Measurements from ENCODE around the gene TMEM97. TPM values are rescaled to one million over a fixed set of nuclear protein-coding genes. Genes with fewer than 3 reads are reported as not detected.

TMEM97 gene
- total and polyA plus RNA-seq, 9 of the 15 experiments (the other 6 are each of a cell fraction or from before 2014, with no cell fraction given), result 34.6 to 121 (median 76.0) TPM

DNA sequence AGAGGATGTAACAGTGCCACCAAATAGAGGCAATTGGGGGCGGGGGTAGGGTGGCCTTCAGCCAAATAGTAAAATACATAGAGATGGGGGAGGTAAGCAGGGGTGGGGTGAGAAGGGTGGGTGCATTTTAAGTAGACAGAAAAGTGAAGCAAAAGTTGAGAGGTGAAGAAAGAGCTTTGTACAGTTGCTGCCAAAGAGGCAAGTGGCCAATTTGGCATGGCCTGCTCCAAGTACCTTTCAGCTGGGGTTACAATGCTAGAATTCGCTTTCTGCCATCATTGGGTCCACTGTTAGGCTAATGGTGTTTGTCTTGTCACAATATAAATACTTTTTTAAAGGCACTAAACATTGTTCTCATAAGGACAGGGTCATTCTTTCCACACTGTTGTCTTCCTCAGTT lies 5.2 kb upstream of the TMEM97 start:
- Histone ChIP-seq H3K4me1 (replicated peaks in 1 of 2; ENCODE audit: control insufficient read depth in 2 of 2, insufficient read depth in 2 of 2, low read length in 2 of 2) (peaks cover 24 to 27% of the 10 kb centered on the region in 2 experiments), H3K4me2 (ENCODE audit: insufficient read depth, low read length) (no peak overlapping the region), H3K9me3 (replicated peaks; ENCODE audit: control insufficient read depth, insufficient read depth, low read depth, low read length) (no peaks in the 10 kb centered on the region), H3K4me3 (no peak overlapping the region), H4K20me1 (replicated peaks; ENCODE audit: control insufficient read depth, insufficient read depth, low read length) (no peaks in the 10 kb centered on the region), H3K9me1 (ENCODE audit: control insufficient read depth, insufficient read depth, low read length) (no peaks in the 10 kb centered on the region), H2AFZ (ENCODE audit: low read depth, low read length) (no peak overlapping the region), H3K79me2 (ENCODE audit: control insufficient read depth, insufficient read depth, low read length) (peaks cover 22% of the 10 kb centered on the region), H3K36me3 (ENCODE audit: control insufficient read depth, insufficient read depth, low read length) (no peaks in the 10 kb centered on the region), H3K27me3 (ENCODE audit: control insufficient read depth in 2 of 2, insufficient read depth in 2 of 2, low read length in 2 of 2) (no peaks in the 10 kb centered on the region), H3K27ac (ENCODE audit: extremely low read depth, low read depth, low read length) (no peak overlapping the region), H3K9ac (ENCODE audit: insufficient read depth in 1 of 2, low read depth in 2 of 2, low read length in 2 of 2) (no peak overlapping the region)
- ChIA-PET POLR2A (interaction anchor here (0.7 kb wide), 1 partner anchor 40 kb away, joined by 3 read pairs; no protein-coding TSS in a partner anchor), CTCF (ENCODE audit: low intra/inter-chr PET ratio) (no interaction called here)
- TF ChIP-seq, protein P1, sequence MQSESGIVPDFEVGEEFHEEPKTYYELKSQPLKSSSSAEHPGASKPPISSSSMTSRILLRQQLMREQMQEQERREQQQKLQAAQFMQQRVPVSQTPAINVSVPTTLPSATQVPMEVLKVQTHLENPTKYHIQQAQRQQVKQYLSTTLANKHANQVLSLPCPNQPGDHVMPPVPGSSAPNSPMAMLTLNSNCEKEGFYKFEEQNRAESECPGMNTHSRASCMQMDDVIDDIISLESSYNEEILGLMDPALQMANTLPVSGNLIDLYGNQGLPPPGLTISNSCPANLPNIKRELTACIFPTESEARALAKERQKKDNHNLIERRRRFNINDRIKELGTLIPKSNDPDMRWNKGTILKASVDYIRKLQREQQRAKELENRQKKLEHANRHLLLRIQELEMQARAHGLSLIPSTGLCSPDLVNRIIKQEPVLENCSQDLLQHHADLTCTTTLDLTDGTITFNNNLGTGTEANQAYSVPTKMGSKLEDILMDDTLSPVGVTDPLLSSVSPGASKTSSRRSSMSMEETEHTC (IDR thresholded peaks at IDR 0.05), result no peak
- TF ChIP-seq CSDE1 (IDR thresholded peaks at IDR 0.05) (no peak), MAFF (IDR thresholded peaks at IDR 0.05; ENCODE audit: low read length) (no peak), GTF2E2 (tag; IDR thresholded peaks at IDR 0.05) (no peak), POLR2AphosphoS5 (IDR thresholded peaks at IDR 0.05; ENCODE audit: control insufficient read depth, insufficient read depth, low read depth, low read length) (no peak), FOS (IDR thresholded peaks at IDR 0.05; ENCODE audit: extremely low read depth, insufficient read length) (no peak), ZNF707 (CRISPR knock-in tag; conservative IDR thresholded peaks at IDR 0.05) (no peak), ATF6 (CRISPR knock-in tag; IDR thresholded peaks at IDR 0.05) (no peak)
- TF ChIP-seq, protein P2, sequence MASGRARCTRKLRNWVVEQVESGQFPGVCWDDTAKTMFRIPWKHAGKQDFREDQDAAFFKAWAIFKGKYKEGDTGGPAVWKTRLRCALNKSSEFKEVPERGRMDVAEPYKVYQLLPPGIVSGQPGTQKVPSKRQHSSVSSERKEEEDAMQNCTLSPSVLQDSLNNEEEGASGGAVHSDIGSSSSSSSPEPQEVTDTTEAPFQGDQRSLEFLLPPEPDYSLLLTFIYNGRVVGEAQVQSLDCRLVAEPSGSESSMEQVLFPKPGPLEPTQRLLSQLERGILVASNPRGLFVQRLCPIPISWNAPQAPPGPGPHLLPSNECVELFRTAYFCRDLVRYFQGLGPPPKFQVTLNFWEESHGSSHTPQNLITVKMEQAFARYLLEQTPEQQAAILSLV (tag; IDR thresholded peaks at IDR 0.05), result no peak
- ATAC-seq, result no peak
- no peak for DNase-seq (ENCODE audit: extremely low read depth in 1 of 4, low spot score in 3 of 4)
- no peak for FAIRE-seq
- in situ Hi-C loops (cut with MboI) (no loop called here), intact Hi-C loops (cut with micrococcal nuclease) (no loop called here)
- WGBS (ENCODE audit: insufficient coverage, low coverage, missing lambda C conversion rate), result 85% methylated on average over 2 of the region's 2 CpGs
- no TSS peak for BruUV-seq (replicated peaks)

All from K562 (cell line).